GM19324 (cell line): ENCODE results near the gene HYAL3.
A peak's percentile ranks its signal among the peaks of the same experiment; 100 is the strongest.
"Not testable (repeated sequence)": the region's sequence is repeated elsewhere in the genome, so short reads cannot be mapped to it uniquely, and the experiment has no call there.

ENCODE experiments used
- ATAC-seq: cut with Tn5 transposase; IDR thresholded peaks from one replicate; pipeline ENCODE4 v1.9.1; 2021; ENCODE audit warnings: mild to moderate bottlenecking, moderate library complexity; ENCODE audit not compliant: unreplicated experiment, low FRiP score

The HYAL3 gene

GRCh38 chr3:50293079-50293801 lies 6.0 kb downstream of the HYAL3 start:
- ATAC-seq = no peak

- ATAC-seq = peak; percentile 89
These were observed 6.8 kb downstream of the HYAL3 start, which contains the start of gene IFRD2 for GRCh38 chr3:50292159-50293078. Gene IFRD2, minus strand, starts transcription at chr3:50292429. Its CDS starts 155 bp downstream, at chr3:50292274.

GRCh38 chr3:50290161-50290641 lies 9.0 kb downstream of the HYAL3 start:
- no peak for ATAC-seq

GRCh38 chr3:50289130-50289529 lies 10.1 kb downstream of the HYAL3 start:
- ATAC-seq = no peak

GRCh38 chr3:50288387-50289007 lies 10.7 kb downstream of the HYAL3 start:
- ATAC-seq = no peak

GRCh38 chr3:50287262-50287661 lies 11.9 kb downstream of the HYAL3 start:
- no peak for ATAC-seq

- no peak for ATAC-seq
These were observed 12.6 kb downstream of the HYAL3 start for GRCh38 chr3:50286322-50287227.

- ATAC-seq = not testable (repeated sequence)
These were observed 15.1 kb downstream of the HYAL3 start for GRCh38 chr3:50284121-50284520.

GRCh38 chr3:50279255-50280016 lies 19.8 kb downstream of the HYAL3 start:
- ATAC-seq = no peak

- no peak for ATAC-seq
These were observed 20.4 kb downstream of the HYAL3 start, which contains the start of gene LSMEM2 for GRCh38 chr3:50278880-50279224. Gene LSMEM2, plus strand, starts transcription at chr3:50279087. Its CDS starts 27 bp downstream, at chr3:50279114.

- no peak for ATAC-seq
These were observed 20.9 kb downstream of the HYAL3 start for GRCh38 chr3:50278123-50278879.

- no peak for ATAC-seq
These were observed 22.5 kb downstream of the HYAL3 start for GRCh38 chr3:50276762-50277101.

- ATAC-seq = no peak
These were observed 23.0 kb downstream of the HYAL3 start for GRCh38 chr3:50275996-50276761.

GRCh38 chr3:50275141-50275995 lies 23.8 kb downstream of the HYAL3 start:
- no peak for ATAC-seq

GRCh38 chr3:50274371-50275104 lies 24.7 kb downstream of the HYAL3 start:
- no peak for ATAC-seq

- ATAC-seq = no peak
These were observed 25.5 kb downstream of the HYAL3 start for GRCh38 chr3:50273689-50274065.
